ENCODE results near the gene WNT2B. TPM values are rescaled to one million over a fixed set of nuclear protein-coding genes. Genes with fewer than 3 reads are reported as not detected.

WNT2B gene
- polyA plus RNA-seq (2013), result 0.61 TPM

- Histone ChIP-seq H3K9me3 (ENCODE audit: control extremely low read depth in 1 of 5, control insufficient read depth in 4 of 5, insufficient read depth in 2 of 5, low read depth in 1 of 5, low read length in 4 of 5) (no peaks in the 10 kb centered on the region), H3K4me1 (ENCODE audit: control extremely low read depth in 1 of 4, control insufficient read depth in 4 of 4, insufficient read depth in 4 of 4, low read length in 3 of 4) (peaks cover 0 to 19% (median 16%) of the 10 kb centered on the region in 4 experiments), H3K4me3 (ENCODE audit: control insufficient read depth in 1 of 7, extremely low read depth in 1 of 7, insufficient read depth in 4 of 7, low read depth in 2 of 7, low read length in 6 of 7) (peak within 1 kb of the TSS; percentile 32 to 72 (median 59)), H3K36me3 (ENCODE audit: control insufficient read depth in 4 of 4, insufficient read depth in 4 of 4, low read length in 3 of 4) (no peaks in the 10 kb centered on the region), H3K27me3 (replicated peaks in 2 of 5; ENCODE audit: control insufficient read depth in 4 of 5, insufficient read depth in 5 of 5, low read length in 4 of 5) (peaks cover 5 to 82% (median 46%) of the 10 kb centered on the region in 5 experiments), H3K27ac (ENCODE audit: insufficient read depth in 1 of 2, low read depth in 1 of 2, low read length in 2 of 2, poor library complexity in 1 of 2, severe bottlenecking in 2 of 2) (no peak within 1 kb of the TSS)
- 1% methylated on average over 65 of the region's 69 CpGs for WGBS (ENCODE audit: insufficient coverage)
- DNase-seq, result peak in 2 of 3 donors; percentile 49 to 59
- CTCF ChIA-PET, result interaction anchor here (1.3 to 1.8 kb wide), 2 partner anchors 118 to 200 kb away, joined by 4 to 5 read pairs; no protein-coding TSS in a partner anchor
- POLR2A ChIA-PET, result no interaction called here
These were observed at the start of gene WNT2B for GRCh38 chr1:112508278-112509004. TSS of gene WNT2B (plus strand) at chr1:112508965. CDS start at chr1:112509263, 298 bp downstream.

GRCh38 chr1:112460615-112461014, 48.1 kb upstream of the WNT2B start:
- no peak for DNase-seq
- no CpG with 5 or more reads among the region's 2 CpGs for WGBS (ENCODE audit: insufficient coverage)
- Histone ChIP-seq H3K27me3 (replicated peaks in 2 of 5; ENCODE audit: control insufficient read depth in 4 of 5, insufficient read depth in 5 of 5, low read length in 4 of 5) (no peaks in the 10 kb centered on the region), H3K36me3 (ENCODE audit: control insufficient read depth in 4 of 4, insufficient read depth in 4 of 4, low read length in 3 of 4) (peaks cover 0 to 15% (median 7%) of the 10 kb centered on the region in 4 experiments), H3K9me3 (ENCODE audit: control extremely low read depth in 1 of 5, control insufficient read depth in 4 of 5, insufficient read depth in 2 of 5, low read depth in 1 of 5, low read length in 4 of 5) (no peaks in the 10 kb centered on the region), H3K27ac (ENCODE audit: insufficient read depth in 1 of 2, low read depth in 1 of 2, low read length in 2 of 2, poor library complexity in 1 of 2, severe bottlenecking in 2 of 2) (no peak overlapping the region), H3K4me1 (ENCODE audit: control extremely low read depth in 1 of 4, control insufficient read depth in 4 of 4, insufficient read depth in 4 of 4, low read length in 3 of 4) (no peaks in the 10 kb centered on the region), H3K4me3 (ENCODE audit: control insufficient read depth in 1 of 7, extremely low read depth in 1 of 7, insufficient read depth in 4 of 7, low read depth in 2 of 7, low read length in 6 of 7) (no peak overlapping the region)
- ChIA-PET CTCF (interaction anchor here (1.6 to 9.7 kb wide), 2 partner anchors 10 to 70 kb away, joined by 4 to 78 read pairs; no protein-coding TSS in a partner anchor), POLR2A (no interaction called here)

GRCh38 chr1:112461200-112461871, 47.4 kb upstream of the WNT2B start:
- peaks cover 0 to 5% (median 1%) of the 10 kb centered on the region in 4 experiments for H3K4me1 ChIP-seq (ENCODE audit: control extremely low read depth in 1 of 4, control insufficient read depth in 4 of 4, insufficient read depth in 4 of 4, low read length in 3 of 4)
- H3K27me3 ChIP-seq (replicated peaks in 2 of 5; ENCODE audit: control insufficient read depth in 4 of 5, insufficient read depth in 5 of 5, low read length in 4 of 5), result no peaks in the 10 kb centered on the region
- no peak overlapping the region for H3K4me3 ChIP-seq (ENCODE audit: control insufficient read depth in 1 of 7, extremely low read depth in 1 of 7, insufficient read depth in 4 of 7, low read depth in 2 of 7, low read length in 6 of 7)
- no CpG with 5 or more reads among the region's 3 CpGs for WGBS (ENCODE audit: insufficient coverage)
- CTCF ChIA-PET, result interaction anchor here (0.6 to 9.7 kb wide), 3 partner anchors 10 to 71 kb away, joined by 3 to 78 read pairs (median 4); no protein-coding TSS in a partner anchor
- DNase-seq, result no peak
- H3K27ac ChIP-seq (ENCODE audit: insufficient read depth in 1 of 2, low read depth in 1 of 2, low read length in 2 of 2, poor library complexity in 1 of 2, severe bottlenecking in 2 of 2), result no peak overlapping the region
- POLR2A ChIA-PET, result no interaction called here
- no peaks in the 10 kb centered on the region for H3K9me3 ChIP-seq (ENCODE audit: control extremely low read depth in 1 of 5, control insufficient read depth in 4 of 5, insufficient read depth in 2 of 5, low read depth in 1 of 5, low read length in 4 of 5)
- H3K36me3 ChIP-seq (ENCODE audit: control insufficient read depth in 4 of 4, insufficient read depth in 4 of 4, low read length in 3 of 4), result peaks cover 0 to 10% (median 5%) of the 10 kb centered on the region in 4 experiments

GRCh38 chr1:112462953-112463279, 45.8 kb upstream of the WNT2B start:
- H3K4me1 ChIP-seq (ENCODE audit: control extremely low read depth in 1 of 4, control insufficient read depth in 4 of 4, insufficient read depth in 4 of 4, low read length in 3 of 4), result peaks cover 0 to 9% (median 7%) of the 10 kb centered on the region in 4 experiments
- H3K27me3 ChIP-seq (replicated peaks in 2 of 5; ENCODE audit: control insufficient read depth in 4 of 5, insufficient read depth in 5 of 5, low read length in 4 of 5), result no peaks in the 10 kb centered on the region
- H3K36me3 ChIP-seq (ENCODE audit: control insufficient read depth in 4 of 4, insufficient read depth in 4 of 4, low read length in 3 of 4), result no peaks in the 10 kb centered on the region
- CTCF ChIA-PET, result interaction anchor here (0.7 to 9.7 kb wide), 5 partner anchors 19 to 103 kb away, joined by 3 to 78 read pairs (median 3); no protein-coding TSS in a partner anchor
- H3K27ac ChIP-seq (ENCODE audit: insufficient read depth in 1 of 2, low read depth in 1 of 2, low read length in 2 of 2, poor library complexity in 1 of 2, severe bottlenecking in 2 of 2), result no peak overlapping the region
- no peak for DNase-seq
- no peak overlapping the region for H3K4me3 ChIP-seq (ENCODE audit: control insufficient read depth in 1 of 7, extremely low read depth in 1 of 7, insufficient read depth in 4 of 7, low read depth in 2 of 7, low read length in 6 of 7)
- WGBS (ENCODE audit: insufficient coverage), result no CpG with 5 or more reads among the region's 1 CpG
- H3K9me3 ChIP-seq (ENCODE audit: control extremely low read depth in 1 of 5, control insufficient read depth in 4 of 5, insufficient read depth in 2 of 5, low read depth in 1 of 5, low read length in 4 of 5), result no peaks in the 10 kb centered on the region
- POLR2A ChIA-PET, result no interaction called here

- no peaks in the 10 kb centered on the region for H3K9me3 ChIP-seq (ENCODE audit: control extremely low read depth in 1 of 5, control insufficient read depth in 4 of 5, insufficient read depth in 2 of 5, low read depth in 1 of 5, low read length in 4 of 5)
- DNase-seq, result no peak
- no peaks in the 10 kb centered on the region for H3K27me3 ChIP-seq (replicated peaks in 2 of 5; ENCODE audit: control insufficient read depth in 4 of 5, insufficient read depth in 5 of 5, low read length in 4 of 5)
- H3K4me1 ChIP-seq (ENCODE audit: control extremely low read depth in 1 of 4, control insufficient read depth in 4 of 4, insufficient read depth in 4 of 4, low read length in 3 of 4), result peaks cover 0 to 9% (median 7%) of the 10 kb centered on the region in 4 experiments
- CTCF ChIA-PET, result interaction anchor here (1.0 to 9.7 kb wide), 3 partner anchors 36 to 74 kb away, joined by 4 to 78 read pairs (median 8); no protein-coding TSS in a partner anchor
- WGBS (ENCODE audit: insufficient coverage), result 91% methylated on average over 3 of the region's 4 CpGs
- H3K36me3 ChIP-seq (ENCODE audit: control insufficient read depth in 4 of 4, insufficient read depth in 4 of 4, low read length in 3 of 4), result no peaks in the 10 kb centered on the region
- H3K27ac ChIP-seq (ENCODE audit: insufficient read depth in 1 of 2, low read depth in 1 of 2, low read length in 2 of 2, poor library complexity in 1 of 2, severe bottlenecking in 2 of 2), result no peak overlapping the region
- POLR2A ChIA-PET, result no interaction called here
- H3K4me3 ChIP-seq (ENCODE audit: control insufficient read depth in 1 of 7, extremely low read depth in 1 of 7, insufficient read depth in 4 of 7, low read depth in 2 of 7, low read length in 6 of 7), result no peak overlapping the region
These were observed 44.3 kb upstream of the WNT2B start for GRCh38 chr1:112464501-112464900.

- CTCF ChIA-PET, result interaction anchor here (1.0 to 9.7 kb wide), 9 partner anchors 9 to 74 kb away, joined by 3 to 78 read pairs (median 7); partner anchors contain the start of gene CTTNBP2NL
- H3K27ac ChIP-seq (ENCODE audit: insufficient read depth in 1 of 2, low read depth in 1 of 2, low read length in 2 of 2, poor library complexity in 1 of 2, severe bottlenecking in 2 of 2), result no peak overlapping the region
These were observed 43.6 kb upstream of the WNT2B start for GRCh38 chr1:112465122-112465521.

More at GRCh38 chr1:112465122-112465521, 43.6 kb upstream of the WNT2B start:
- no peaks in the 10 kb centered on the region for H3K36me3 ChIP-seq (ENCODE audit: control insufficient read depth in 4 of 4, insufficient read depth in 4 of 4, low read length in 3 of 4)
- no peaks in the 10 kb centered on the region for H3K9me3 ChIP-seq (ENCODE audit: control extremely low read depth in 1 of 5, control insufficient read depth in 4 of 5, insufficient read depth in 2 of 5, low read depth in 1 of 5, low read length in 4 of 5)
- H3K4me1 ChIP-seq (ENCODE audit: control extremely low read depth in 1 of 4, control insufficient read depth in 4 of 4, insufficient read depth in 4 of 4, low read length in 3 of 4), result peaks cover 0 to 9% (median 7%) of the 10 kb centered on the region in 4 experiments
- no peak overlapping the region for H3K4me3 ChIP-seq (ENCODE audit: control insufficient read depth in 1 of 7, extremely low read depth in 1 of 7, insufficient read depth in 4 of 7, low read depth in 2 of 7, low read length in 6 of 7)
- H3K27me3 ChIP-seq (replicated peaks in 2 of 5; ENCODE audit: control insufficient read depth in 4 of 5, insufficient read depth in 5 of 5, low read length in 4 of 5), result no peaks in the 10 kb centered on the region
- no peak for DNase-seq
- 69% methylated on average over 3 of the region's 5 CpGs for WGBS (ENCODE audit: insufficient coverage)
- POLR2A ChIA-PET, result interaction anchor here (1.3 kb wide), 1 partner anchor 74 kb away, joined by 3 read pairs; no protein-coding TSS in a partner anchor

Data from common myeloid progenitor, CD34-positive (primary cell).